ACHN (cell line): ENCODE results near the gene NFKB1.
"Not testable (repeated sequence)": the region's sequence is repeated elsewhere in the genome, so short reads cannot be mapped to it uniquely, and the experiment has no call there.

Experiments
- DNase-seq: peaks from one replicate; pipeline ENCODE4 v3.0.0-alpha.2; 2015
- in situ Hi-C: cut with HindIII; loops from 2 replicates; pipeline ENCODE4 v1.10.0; 2017; ENCODE audit warnings: low sequenced_read_pairs, low pct_ligation_motif_present, low pct_unique_long_range_greater_than_20kb

NFKB1 gene

DNA sequence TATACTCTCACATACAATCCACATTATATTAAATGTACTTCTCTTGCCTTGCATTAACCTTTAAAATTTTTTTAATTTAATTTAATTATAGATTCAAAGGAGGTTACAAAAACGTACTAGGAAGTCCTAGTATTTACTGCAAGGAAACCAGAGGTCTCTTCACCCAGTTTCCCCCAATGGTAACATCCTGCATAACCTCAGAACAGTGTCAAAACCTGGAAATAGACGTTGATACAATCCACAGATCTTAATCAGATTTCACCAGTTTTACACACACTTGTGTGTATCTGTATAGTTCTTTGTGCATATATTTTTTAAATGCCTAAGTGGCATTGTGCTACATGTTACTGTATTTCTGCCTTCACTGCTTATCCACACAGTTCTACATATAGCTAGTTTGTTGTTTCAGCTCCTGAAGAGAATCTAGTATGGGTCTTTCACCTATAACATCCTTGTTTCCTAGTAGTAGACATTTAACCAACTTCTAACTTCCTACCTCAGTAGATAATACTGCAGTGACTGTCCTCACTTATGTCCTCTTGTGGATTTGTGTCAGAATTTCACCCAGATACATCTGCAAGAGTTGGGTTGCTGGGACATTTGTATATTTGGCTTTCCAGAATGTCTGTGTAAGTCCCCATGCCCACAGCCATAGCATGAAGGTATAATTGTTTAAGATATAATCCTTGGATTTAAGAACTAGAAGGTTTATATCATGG, 103.2 kb downstream of the NFKB1 start:
- in situ Hi-C loops = no loop called here
- no peak for DNase-seq

GRCh38 chr4:102606261-102606660, 105.1 kb downstream of the NFKB1 start:
- DNase-seq = no peak
- in situ Hi-C loops = no loop called here

DNA sequence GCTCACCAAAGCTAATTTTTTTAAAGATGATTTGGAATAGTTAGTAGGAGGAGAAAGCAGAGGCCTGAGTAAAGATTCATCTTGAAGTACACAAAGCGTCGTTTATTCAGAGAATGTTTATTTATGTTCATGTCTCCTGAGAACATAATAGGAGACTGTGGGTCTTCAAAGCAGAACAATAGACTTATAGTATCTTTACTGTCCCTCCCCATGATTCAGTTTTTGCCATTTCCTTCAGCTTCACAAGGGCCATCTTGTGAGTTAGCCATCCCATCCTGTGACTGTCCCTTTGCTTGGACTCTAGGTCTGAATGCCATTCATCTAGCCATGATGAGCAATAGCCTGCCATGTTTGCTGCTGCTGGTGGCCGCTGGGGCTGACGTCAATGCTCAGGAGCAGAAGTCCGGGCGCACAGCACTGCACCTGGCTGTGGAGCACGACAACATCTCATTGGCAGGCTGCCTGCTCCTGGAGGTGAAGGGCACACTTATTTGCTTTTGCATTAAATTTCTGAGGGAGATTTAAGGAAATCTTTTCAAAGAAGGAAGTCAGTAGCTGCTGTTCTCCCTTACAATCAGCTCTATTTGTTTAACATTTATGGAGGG, 105.8 kb downstream of the NFKB1 start:
- in situ Hi-C loops = no loop called here
- DNase-seq = no peak

GRCh38 chr4:102608190-102608589, 107.0 kb downstream of the NFKB1 start:
- in situ Hi-C loops = no loop called here
- no peak for DNase-seq

GRCh38 chr4:102610007-102610406, 108.8 kb downstream of the NFKB1 start:
- in situ Hi-C loops = no loop called here
- peak; percentile 14 for DNase-seq

GRCh38 chr4:102610476-102610875, 109.3 kb downstream of the NFKB1 start:
- no peak for DNase-seq
- in situ Hi-C loops = no loop called here

DNA sequence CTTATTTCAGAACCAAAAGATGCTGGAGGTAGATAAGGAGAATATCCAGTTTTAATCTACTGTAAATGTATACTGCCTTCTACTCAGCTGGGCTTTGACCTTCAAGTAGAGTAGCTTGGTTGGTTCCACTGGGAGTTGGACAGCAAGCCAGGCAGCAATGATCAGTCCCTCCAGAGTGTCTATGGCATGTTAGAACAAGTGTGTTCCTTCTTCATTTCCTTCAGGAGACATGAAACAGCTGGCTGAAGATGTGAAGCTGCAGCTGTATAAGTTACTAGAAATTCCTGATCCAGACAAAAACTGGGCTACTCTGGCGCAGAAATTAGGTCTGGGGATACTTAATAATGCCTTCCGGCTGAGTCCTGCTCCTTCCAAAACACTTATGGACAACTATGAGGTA, 111.1 kb downstream of the NFKB1 start:
- no peak for DNase-seq

DNA sequence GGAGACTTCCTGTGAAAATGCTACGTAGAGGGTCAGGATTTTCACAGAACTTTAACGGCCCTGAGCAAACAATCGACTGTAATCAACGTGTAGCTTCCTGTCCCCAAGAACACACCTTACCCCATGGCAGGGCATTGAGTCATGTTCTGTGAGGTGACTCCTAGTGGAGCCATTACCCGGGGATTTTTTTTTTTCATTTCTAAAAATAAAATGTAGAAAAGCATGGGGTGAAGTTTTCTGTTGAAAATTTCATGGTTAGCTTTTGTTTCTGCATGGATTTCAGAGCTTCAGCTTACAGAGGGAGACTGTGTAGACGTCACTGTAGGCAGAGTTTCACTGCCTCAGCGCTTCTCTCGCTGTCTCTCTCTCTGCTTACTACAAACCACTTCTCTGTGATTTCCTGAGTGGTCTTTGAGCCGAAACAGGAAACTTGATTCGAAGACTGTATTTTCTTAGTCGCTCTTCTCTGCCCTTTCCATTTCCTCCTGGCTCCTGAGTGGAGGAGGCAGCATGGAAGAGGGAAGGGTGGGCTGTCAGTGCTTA, 111.7 kb downstream of the NFKB1 start:
- in situ Hi-C loops = no loop called here
- DNase-seq = no peak

More for the DNA sequence above, 111.1 kb downstream of the NFKB1 start:
- in situ Hi-C loops = no loop called here

GRCh38 chr4:102614801-102615200, 113.6 kb downstream of the NFKB1 start:
- DNase-seq = no peak
- in situ Hi-C loops = no loop called here

- DNase-seq = no peak
- in situ Hi-C loops = no loop called here
Measured at GRCh38 chr4:102616636-102617035, 115.5 kb downstream of the NFKB1 start.

DNA sequence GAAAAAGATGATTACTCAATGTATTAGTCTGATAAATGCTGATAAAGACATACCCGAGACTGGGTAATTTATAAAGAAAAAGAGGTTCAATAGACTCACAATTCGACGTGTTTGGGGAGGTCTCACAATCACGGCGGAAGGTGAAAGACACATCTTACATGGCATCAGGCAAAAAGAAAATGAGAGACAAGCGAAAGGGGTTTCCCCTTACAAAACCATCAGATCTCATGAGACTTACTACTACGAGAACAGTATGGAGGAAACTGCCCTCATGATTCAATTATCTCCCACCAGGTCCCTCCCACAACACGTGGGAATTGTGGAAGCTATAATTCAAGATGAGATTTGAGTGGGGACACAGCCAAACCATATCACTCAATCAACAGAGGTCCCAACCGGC, 117.9 kb downstream of the NFKB1 start:
- DNase-seq, in situ Hi-C loops: not testable (repeated sequence)

DNA sequence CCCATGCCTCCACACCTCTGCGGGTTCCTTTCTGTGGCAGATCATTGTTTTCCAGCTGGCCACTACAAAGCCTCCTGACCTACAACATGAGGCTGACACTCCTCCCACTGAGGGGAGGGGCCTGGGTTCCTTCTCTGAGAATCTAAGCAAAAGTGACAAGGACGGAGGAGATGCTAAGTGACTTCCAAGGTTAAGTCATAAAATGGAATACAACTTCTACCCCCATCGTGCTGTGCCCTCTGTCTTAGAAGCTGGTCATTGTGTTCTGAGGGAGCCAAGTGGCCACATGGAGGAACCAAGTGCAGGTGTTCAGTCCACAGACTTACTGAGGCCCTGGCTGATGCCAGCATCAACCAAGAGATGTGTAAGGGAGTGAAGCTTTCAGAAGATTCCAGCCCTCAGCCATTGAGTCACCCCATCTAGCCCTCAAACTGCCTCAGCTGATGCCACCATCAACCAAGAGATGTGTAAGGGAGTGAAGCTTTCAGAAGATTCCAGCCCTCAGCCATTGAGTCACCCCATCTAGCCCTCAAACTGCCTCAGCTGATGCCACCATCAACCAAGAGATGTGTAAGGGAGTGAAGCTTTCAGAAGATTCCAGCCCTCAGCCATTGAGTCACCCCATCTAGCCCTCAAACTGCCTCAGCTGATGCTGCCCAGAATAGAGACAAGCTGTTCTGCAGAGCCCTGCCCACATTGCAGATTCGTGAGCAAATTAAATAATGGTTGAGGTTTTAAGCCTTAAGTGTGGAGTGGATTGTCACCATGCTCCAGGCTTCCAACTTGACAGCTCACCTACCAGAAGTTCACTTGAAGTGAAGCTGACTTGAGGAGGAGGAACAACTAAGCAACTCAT, 118.8 kb downstream of the NFKB1 start:
- in situ Hi-C loops = not testable (repeated sequence)
- DNase-seq = peak; percentile 41

GRCh38 chr4:102620697-102621497, 119.7 kb downstream of the NFKB1 start:
- DNase-seq = peak; percentile 94

GRCh38 chr4:102623622-102624021, 122.5 kb downstream of the NFKB1 start:
- peak; percentile 55 for DNase-seq
- in situ Hi-C loops = no loop called here

More at GRCh38 chr4:102620697-102621497, 119.7 kb downstream of the NFKB1 start:
- in situ Hi-C loops = no loop called here

GRCh38 chr4:102624505-102624904, 123.3 kb downstream of the NFKB1 start:
- in situ Hi-C loops = no loop called here
- DNase-seq = no peak

DNA sequence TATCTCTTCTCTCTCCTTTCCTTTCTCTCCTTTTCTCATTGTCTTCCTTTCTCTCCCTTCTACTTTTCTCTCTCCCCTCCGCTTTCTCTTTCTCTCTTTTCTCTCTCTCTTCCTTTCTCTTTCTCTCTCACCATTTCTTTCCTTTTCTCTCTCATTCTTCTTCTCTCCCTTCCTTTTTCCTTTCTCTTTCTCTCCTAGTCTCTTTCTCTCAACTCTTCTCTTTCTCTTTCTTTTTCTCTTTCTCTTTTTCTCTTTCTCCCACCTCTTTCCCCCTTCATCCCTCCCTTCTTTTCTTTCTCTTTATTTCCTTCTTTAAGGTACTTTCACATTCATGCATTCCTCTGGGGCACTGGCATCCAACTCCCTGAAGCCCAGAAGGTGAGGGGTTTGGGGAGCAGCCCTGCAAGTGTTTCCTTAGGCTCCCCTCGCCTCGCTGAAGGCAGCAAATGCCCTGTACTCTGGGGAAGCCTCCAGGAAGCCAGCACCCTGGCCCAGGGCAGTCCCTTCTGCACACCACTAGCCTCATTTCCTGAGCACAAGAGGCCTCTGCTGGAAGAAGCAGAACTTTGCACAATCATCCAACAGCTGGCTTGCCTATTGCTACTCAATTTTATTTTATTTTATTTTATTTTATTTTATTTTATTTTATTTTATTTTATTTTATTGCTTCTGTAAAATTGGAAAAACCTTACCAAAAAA, 124.2 kb downstream of the NFKB1 start:
- in situ Hi-C loops = no loop called here
- DNase-seq = peak; percentile 75

DNA sequence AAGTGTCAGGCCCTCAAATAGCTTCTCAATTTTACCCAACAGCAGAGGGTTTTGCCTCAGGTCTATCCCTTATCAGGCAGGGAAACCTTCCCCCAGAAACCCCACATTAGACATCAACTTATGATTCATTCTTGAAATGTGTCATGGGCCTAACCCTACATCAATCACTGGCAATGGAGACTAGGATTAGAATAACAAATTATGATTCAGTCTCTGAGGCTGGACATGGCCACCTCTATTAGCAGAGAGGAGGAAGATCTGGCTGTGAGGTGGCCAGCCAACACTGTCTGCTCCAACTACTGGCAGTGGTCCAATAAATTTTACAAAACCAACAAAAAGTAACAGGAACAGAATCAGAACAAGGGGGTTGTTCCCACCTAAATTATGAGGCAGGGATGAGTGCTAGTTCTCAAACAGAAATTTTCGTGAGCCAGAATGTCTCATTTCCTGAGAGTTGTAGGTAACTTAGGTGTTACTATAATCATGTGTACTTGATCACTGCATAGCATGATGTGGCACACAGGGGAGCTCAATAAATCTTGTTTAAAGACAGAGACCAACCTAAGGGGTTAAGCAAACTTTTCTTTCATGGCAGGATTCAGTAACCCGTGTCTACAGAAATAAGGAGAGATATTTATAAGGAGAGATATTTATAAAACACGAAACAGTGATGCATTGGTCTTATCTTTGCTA, 126.8 kb downstream of the NFKB1 start:
- in situ Hi-C loops = no loop called here
- DNase-seq = peak; percentile 30
